SIG-M5 treated with dmso at 0.1 percent for 504 hours (cell line): ENCODE measurements around the gene PAQR4.
"Not testable (repeated sequence)": the region's sequence is repeated elsewhere in the genome, so short reads cannot be mapped to it uniquely, and the experiment has no call there.

Experiments used
- DNase-seq: peaks from one replicate; lab custom pipeline; 2025; ENCODE audit not compliant: unreplicated experiment; lab: John Stamatoyannopoulos, UW

The PAQR4 gene

DNA sequence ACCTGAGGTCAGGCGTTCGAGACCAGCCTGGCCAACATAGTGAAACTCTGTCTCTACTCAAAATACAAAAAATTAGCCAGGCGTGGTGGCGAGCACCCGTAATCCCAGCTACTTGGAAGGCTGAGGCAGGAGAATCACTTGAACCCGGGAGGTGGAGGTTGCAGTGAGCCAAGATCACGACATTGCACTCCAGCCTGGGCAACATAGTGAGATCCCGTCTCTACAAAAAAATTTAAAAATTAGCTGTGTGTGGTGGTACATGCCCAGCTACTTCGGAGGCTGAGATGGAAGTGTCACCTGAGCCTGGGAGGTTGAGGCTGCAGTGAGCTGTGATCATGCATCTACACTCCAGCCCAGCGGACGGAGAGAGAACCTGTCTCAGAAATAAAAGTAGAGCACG is 25.4 kb upstream of the PAQR4 start:
- not testable (repeated sequence) for DNase-seq

- no peak for DNase-seq
These were observed 22.5 kb upstream of the PAQR4 start for GRCh38 chr16:2946649-2947048.

DNA sequence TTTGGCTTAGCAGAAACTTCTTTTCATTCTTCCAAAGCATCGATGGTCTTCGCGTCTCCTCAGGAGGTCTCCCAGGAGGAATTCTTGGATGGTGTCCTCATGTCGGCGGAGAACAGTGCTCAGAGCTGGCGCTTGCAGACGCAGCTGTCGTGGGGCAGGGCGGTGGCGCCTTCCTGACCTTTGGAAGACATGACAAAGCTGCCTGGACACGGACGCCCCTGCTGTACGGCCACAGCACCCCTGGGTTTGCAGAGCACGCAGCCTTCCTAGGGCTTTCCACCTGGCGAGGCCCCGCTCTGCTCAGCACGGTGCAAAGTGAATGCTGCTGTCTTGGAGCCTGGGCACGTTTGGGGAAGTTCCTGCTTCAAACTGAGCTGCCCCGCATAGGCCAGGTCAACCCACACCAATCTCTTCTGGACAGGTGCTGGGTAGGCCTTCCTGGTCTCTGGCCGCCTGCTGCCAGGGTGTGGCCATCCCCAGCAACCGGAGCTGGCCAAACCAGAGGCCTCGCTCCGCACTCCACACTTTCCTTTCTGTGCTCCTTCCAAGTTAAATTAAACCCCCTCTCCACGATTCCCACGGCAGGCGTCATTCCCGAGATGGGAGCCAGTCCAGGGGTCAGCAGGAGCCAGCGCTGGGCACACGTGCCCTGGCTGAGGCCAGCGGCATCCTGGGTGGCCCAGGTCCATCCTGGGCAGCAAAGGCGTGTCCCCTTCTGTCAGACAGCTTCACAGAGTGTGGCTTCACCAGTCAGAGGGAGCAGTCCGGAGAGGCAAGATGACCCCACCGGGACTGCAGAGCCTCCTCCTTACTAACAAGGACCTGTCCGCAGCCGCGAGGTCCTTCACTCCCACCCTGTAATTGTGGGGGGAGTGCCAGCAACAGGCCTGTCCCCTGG is 20.1 kb upstream of the PAQR4 start:
- DNase-seq = no peak

- DNase-seq = no peak
These were observed 19.3 kb upstream of the PAQR4 start for GRCh38 chr16:2949705-2950352.

DNA sequence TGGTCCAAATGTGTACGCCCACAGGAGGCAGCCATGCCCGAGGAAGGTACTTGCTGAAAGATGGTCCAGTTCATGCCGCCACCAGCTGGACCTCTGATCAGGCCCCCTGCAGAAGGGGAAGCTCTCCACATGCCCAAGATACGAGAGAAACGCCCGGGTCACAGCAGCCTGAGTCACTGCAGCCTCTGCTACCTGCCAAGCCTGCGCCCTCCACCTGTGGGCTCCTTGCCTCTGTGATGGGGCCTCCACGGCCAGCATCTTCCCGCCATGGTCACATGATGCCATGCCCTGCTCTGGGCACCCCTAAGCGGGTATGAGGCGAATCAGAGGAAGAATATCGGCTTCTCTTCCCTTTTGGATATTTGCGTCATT is 18.8 kb upstream of the PAQR4 start:
- DNase-seq = no peak

DNA sequence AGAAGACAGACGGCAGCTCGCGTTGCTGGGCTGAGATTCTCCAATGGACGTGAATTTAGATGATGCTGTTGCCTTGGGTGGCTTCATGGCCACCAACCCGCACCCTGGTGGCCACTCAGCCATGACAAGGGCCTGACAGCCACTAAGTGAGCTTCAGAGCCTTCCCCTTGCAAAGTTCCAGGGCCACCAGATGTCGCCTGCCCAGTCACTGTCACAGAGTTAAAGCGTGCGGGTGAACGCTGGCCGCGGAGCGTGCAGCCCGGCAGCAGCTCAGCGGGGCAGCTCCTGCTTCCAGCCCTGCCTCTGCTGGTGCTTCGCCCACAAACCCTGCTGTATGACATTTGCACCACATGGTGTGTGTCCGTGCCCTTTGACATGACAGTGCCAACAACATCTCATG is 18.4 kb upstream of the PAQR4 start:
- no peak for DNase-seq

- DNase-seq = no peak
These were observed 16.5 kb upstream of the PAQR4 start for GRCh38 chr16:2952679-2953078.

- DNase-seq = no peak
These were observed 15.2 kb upstream of the PAQR4 start for GRCh38 chr16:2953706-2954627.

DNA sequence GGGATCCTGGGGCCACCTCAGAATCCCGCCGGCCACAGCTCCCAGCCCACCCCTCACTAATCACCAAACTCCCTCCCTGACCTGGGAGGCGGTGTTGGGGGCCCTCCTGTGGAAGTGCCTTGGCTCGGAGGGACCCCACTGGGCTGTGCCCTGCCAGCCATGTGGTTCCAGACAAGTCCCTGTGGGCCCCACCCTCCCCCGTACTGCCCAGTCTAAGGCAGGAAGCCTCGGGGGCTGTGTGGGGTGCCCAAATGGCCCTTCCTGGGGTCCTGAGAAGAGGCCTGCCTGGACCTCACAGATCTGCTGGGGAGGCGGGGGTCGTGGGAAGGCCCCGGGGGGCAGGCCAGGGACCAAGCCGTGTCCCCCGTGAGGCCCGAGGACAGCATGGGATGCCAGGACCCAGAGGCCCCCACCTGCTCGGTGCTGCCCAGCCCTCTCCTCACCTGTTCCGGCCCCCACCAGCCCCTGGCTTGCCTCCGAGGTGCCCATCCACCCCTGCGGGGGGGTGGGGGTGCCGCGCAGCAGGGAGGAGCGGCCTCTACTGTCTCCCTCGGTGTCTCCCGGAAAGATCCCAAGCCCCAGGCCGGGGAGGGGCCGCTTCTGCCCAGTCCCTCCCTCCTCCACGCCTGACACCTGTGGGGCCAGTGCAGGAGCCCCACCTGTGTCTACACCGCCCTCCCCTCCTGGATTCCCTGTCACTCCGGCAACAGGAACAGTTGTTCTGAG is 14.3 kb upstream of the PAQR4 start:
- no peak for DNase-seq

- no peak for DNase-seq
These were observed 13.7 kb upstream of the PAQR4 start for GRCh38 chr16:2955438-2955778.

GRCh38 chr16:2955779-2956578 is 13.2 kb upstream of the PAQR4 start:
- DNase-seq = no peak

GRCh38 chr16:2956579-2956956 is 12.6 kb upstream of the PAQR4 start:
- no peak for DNase-seq

DNA sequence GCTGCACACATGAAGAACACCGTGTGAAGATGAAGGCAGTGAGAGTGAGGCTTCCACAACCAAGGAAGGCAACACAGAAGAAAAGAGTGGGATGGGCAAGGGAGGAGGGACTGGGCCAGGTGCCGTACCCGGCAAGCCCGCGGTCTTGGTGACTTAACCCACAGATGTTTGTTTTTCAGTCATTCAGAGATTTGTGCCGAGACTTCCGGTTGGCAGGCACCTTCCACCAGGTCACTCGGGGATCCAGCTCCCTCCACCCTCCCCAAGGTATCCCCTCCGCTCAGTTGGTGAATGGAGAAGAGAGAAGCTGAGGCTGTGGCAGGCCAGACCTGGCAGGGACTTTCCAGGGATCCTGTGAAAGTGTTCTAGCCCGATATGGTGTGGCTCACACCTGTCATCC is 9.9 kb upstream of the PAQR4 start:
- no peak for DNase-seq

DNA sequence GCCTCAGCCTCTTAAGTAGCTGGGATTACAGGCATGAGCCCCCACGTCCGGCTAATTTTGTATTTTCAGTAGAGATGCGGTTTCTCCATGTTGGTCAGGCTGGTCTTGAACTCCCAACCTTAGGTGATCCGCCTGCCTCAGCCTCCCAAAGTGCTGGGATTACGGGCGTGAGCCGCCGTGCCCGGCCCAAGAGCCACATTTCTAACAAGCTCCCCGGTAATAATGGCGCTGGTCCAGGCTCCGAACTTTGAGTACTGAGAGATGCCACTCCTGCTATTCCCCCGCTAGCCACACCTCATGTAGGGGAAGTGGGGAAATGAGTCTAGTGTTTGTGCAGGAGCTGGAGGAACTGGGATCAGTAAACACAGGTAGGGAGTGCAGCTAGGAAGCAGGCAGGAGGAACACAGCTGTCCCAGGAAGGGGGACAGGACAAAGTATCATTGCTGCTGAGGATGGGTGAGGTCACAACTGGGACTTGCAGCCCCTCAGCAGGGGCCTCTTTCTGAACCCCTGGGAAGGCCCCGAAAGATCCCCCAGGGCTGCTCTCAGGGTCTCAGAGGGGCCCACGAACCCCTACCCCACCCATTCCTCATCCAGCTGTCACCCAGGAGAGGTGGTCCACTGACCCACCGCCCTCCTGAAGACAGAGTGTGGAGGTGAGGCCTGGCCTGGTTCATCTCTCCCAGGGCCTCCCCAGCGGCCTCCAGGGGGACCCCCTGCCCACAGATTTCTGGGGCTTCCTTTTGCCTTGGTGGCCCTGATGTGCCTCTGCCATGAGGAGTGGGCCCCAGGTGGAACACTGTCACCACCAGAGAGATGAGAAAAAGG is 8.8 kb upstream of the PAQR4 start:
- no peak for DNase-seq

GRCh38 chr16:2962334-2963073 is 6.6 kb upstream of the PAQR4 start:
- no peak for DNase-seq

GRCh38 chr16:2963074-2963722 is 6.0 kb upstream of the PAQR4 start:
- DNase-seq = no peak

GRCh38 chr16:2963723-2964474 is 5.2 kb upstream of the PAQR4 start, which contains the start of gene KREMEN2:
TSS of gene KREMEN2 (plus strand) at chr16:2964275. CDS start at chr16:2964521, 246 bp downstream.
- DNase-seq = peak; percentile 15
